Panc1 (cell line): Measurements from ENCODE around the gene CEP128. TPM values are rescaled to one million over a fixed set of nuclear protein-coding genes. Genes with fewer than 3 reads are reported as not detected.

Experiments
- ATAC-seq: fragments of 200-7000 bp; cut with Tn5 transposase; 2 replicates; pipeline ENCODE4 v1.9.1; 2020; ENCODE audit warnings: mild to moderate bottlenecking, moderate library complexity
- BruUV-seq: library from RNA; stranded (reverse); fragments of 400-500 nt; replicated peaks from 2 replicates; lab custom pipeline; 2021; lab: Mats Ljungman, UMichigan
- CTCF ChIA-PET: fragments of 300-600 bp; sonication (Branson Sonifier 250); formaldehyde crosslinking; loops from one replicate; lab custom pipeline; 2022; ENCODE audit warnings: antibody characterized with exemption; lab: Charles Lee
- POLR2A ChIA-PET: fragments of 300-600 bp; sonication (Branson Sonifier 250); formaldehyde crosslinking; loops from one replicate; lab custom pipeline; 2022; ENCODE audit warnings: antibody characterized with exemption; lab: Charles Lee
- DNase-seq: peaks from one replicate; pipeline ENCODE4 v3.0.0-alpha.2; 2010; ENCODE audit warnings: low read depth, low spot score
- H3K27ac ChIP-seq: 2 replicates; pipeline ENCODE4 v1.5.1; 2011; ENCODE audit warnings: mild to moderate bottlenecking, low read length, inconsistent platforms
- H3K27me3 ChIP-seq: fragments of 200-500 bp; sonication (Bioruptor generic); 2 replicates; pipeline ENCODE4 v1.6.0; 2014; ENCODE audit warnings: low read length, inconsistent platforms; ENCODE audit not compliant: control insufficient read depth, insufficient read depth
- H3K36me3 ChIP-seq: fragments of 200-500 bp; sonication (Bioruptor generic); 2 replicates; pipeline ENCODE4 v1.5.1; 2014; ENCODE audit warnings: inconsistent platforms, mild to moderate bottlenecking, low read length, moderate library complexity; ENCODE audit not compliant: control insufficient read depth, insufficient read depth
- H3K4me1 ChIP-seq: 2 replicates; pipeline ENCODE4 v1.5.1; 2011; ENCODE audit warnings: inconsistent platforms, mild to moderate bottlenecking, low read length, moderate library complexity; ENCODE audit not compliant: control insufficient read depth, insufficient read depth
- H3K4me3 ChIP-seq, 2 experiments: 2 replicates each; pipeline ENCODE4 v1.5.1; 2011 to 2012; ENCODE audit warnings: low read depth in 2 of 2, low read length in 2 of 2, mild to moderate bottlenecking in 2 of 2, inconsistent platforms in 1 of 2, moderate library complexity in 1 of 2
- H3K9me3 ChIP-seq: fragments of 200-500 bp; sonication (Bioruptor generic); 2 replicates; pipeline ENCODE4 v1.5.1; 2014; ENCODE audit warnings: low read depth, mild to moderate bottlenecking, inconsistent platforms, low read length, moderate library complexity; ENCODE audit not compliant: control insufficient read depth, insufficient read depth
- CTCF ChIP-seq: fragments of 450-650 bp; IDR thresholded peaks from 2 replicates; pipeline ENCODE4 v1.5.1; 2017; ENCODE audit warnings: mild to moderate bottlenecking
- POLR2AphosphoS5 ChIP-seq: IDR thresholded peaks from 2 replicates; pipeline ENCODE4 v1.6.1; 2012; ENCODE audit warnings: mild to moderate bottlenecking, low read depth, low read length, moderate library complexity
- SIN3A ChIP-seq: IDR thresholded peaks from 2 replicates; pipeline ENCODE4 v1.6.1; 2012; ENCODE audit warnings: low read depth, mild to moderate bottlenecking, low read length, moderate library complexity, borderline replicate concordance; ENCODE audit not compliant: insufficient read depth
- TCF7L2 ChIP-seq: IDR thresholded peaks from 2 replicates; pipeline ENCODE4 v1.6.1; 2011; ENCODE audit warnings: mild to moderate bottlenecking, low read depth, low read length, inconsistent platforms
- in situ Hi-C: cut with HindIII; loops from 2 replicates; pipeline ENCODE4 v1.10.0; 2016; ENCODE audit warnings: low sequenced_read_pairs, low pct_unique_long_range_greater_than_20kb
- intact Hi-C: fragments of 100-400 bp; cut with micrococcal nuclease; formaldehyde crosslinking; loops from one replicate; pipeline ENCODE4 v1.10.0; 2022; ENCODE audit not compliant: unreplicated experiment
- total RNA-seq: library from RNA; stranded (reverse); gene quantifications from one replicate; pipeline ENCODE4 v1.2.1, GENCODE V29; 2021; ENCODE audit not compliant: unreplicated experiment
- TF ChIP-seq, protein P1 (sequence below), 2 experiments: IDR thresholded peaks; 2 replicates each; pipeline ENCODE4 v1.6.1; 2011 to 2012; ENCODE audit warnings: low read depth in 2 of 2, control low read depth in 1 of 2, low read length in 1 of 2, mild to moderate bottlenecking in 1 of 2, moderate library complexity in 1 of 2; ENCODE audit not compliant: insufficient read depth in 1 of 2

CEP128 gene
- total RNA-seq, 1 experiment from 2014 or later: 9.3 TPM

GRCh38 chr14:80713076-80713850, 228.3 kb downstream of the CEP128 start:
- ATAC-seq: no peak
- no peak for DNase-seq
- no peaks in the 10 kb centered on the region for H3K27me3 ChIP-seq
- H3K4me1 ChIP-seq: no peaks in the 10 kb centered on the region
- CTCF ChIA-PET: no interaction called here
- POLR2A ChIA-PET: no interaction called here
- no peak overlapping the region for H3K27ac ChIP-seq
- intact Hi-C loops: no loop called here
- H3K9me3 ChIP-seq: no peaks in the 10 kb centered on the region
- no peak overlapping the region for H3K4me3 ChIP-seq
- in situ Hi-C loops: no loop called here
- no peak for TF ChIP-seq CTCF
- no peak for TF ChIP-seq SIN3A
- TF ChIP-seq POLR2AphosphoS5: no peak
- BruUV-seq: no TSS peak
- no peaks in the 10 kb centered on the region for H3K36me3 ChIP-seq

DNA sequence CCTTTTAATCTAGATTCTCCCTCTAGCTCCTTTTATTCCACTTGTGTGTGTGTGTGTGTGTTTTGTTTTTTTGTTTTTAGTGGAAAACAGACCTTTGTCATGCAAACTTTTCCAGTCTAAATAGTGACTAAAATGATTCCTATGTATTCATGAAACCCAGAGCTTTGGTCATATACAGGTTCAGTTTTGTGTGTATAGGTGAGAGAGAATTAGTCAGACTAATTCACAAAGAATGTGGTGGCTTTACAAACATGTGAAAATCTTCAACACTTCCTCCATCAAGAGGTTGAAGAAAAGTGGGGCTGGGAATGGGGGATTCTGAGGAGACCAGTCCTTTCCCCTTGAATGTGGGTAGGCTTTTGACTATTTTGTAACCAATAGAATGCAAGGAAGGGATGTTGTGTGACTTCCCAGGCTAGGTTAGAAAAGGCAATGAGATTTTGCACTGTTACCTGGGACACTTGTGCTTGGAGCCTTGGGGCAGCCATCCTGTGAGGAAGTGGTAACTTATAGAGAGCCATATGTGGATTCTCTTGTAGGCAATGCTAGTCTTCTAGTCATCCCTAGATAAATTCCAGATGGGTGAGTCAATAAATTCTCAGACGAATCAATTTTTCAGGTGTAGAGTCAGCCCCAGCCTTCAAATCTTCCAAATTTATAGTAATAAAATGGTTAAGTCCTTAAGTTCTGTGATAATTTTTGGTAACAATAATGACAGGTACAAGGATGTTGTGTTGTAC, 236.1 kb downstream of the CEP128 start:
- BruUV-seq: no TSS peak
- in situ Hi-C loops: no loop called here
- ChIA-PET POLR2A (no interaction called here), CTCF (interaction anchor here (0.6 kb wide), 1 partner anchor 113 kb away, joined by 3 read pairs; no protein-coding TSS in a partner anchor)
- H3K27me3 ChIP-seq: no peaks in the 10 kb centered on the region
- TF ChIP-seq SIN3A: no peak
- no peak for TF ChIP-seq CTCF
- TF ChIP-seq, protein P1, sequence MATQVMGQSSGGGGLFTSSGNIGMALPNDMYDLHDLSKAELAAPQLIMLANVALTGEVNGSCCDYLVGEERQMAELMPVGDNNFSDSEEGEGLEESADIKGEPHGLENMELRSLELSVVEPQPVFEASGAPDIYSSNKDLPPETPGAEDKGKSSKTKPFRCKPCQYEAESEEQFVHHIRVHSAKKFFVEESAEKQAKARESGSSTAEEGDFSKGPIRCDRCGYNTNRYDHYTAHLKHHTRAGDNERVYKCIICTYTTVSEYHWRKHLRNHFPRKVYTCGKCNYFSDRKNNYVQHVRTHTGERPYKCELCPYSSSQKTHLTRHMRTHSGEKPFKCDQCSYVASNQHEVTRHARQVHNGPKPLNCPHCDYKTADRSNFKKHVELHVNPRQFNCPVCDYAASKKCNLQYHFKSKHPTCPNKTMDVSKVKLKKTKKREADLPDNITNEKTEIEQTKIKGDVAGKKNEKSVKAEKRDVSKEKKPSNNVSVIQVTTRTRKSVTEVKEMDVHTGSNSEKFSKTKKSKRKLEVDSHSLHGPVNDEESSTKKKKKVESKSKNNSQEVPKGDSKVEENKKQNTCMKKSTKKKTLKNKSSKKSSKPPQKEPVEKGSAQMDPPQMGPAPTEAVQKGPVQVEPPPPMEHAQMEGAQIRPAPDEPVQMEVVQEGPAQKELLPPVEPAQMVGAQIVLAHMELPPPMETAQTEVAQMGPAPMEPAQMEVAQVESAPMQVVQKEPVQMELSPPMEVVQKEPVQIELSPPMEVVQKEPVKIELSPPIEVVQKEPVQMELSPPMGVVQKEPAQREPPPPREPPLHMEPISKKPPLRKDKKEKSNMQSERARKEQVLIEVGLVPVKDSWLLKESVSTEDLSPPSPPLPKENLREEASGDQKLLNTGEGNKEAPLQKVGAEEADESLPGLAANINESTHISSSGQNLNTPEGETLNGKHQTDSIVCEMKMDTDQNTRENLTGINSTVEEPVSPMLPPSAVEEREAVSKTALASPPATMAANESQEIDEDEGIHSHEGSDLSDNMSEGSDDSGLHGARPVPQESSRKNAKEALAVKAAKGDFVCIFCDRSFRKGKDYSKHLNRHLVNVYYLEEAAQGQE (IDR thresholded peaks at IDR 0.05; ENCODE audit: insufficient read depth in 1 of 2, low read depth in 2 of 2, low read length in 1 of 2): no peak
- TF ChIP-seq TCF7L2: no peak
- no peak for TF ChIP-seq POLR2AphosphoS5
- H3K36me3 ChIP-seq: no peaks in the 10 kb centered on the region
- H3K4me3 ChIP-seq: no peak overlapping the region
- no peak for ATAC-seq
- no peaks in the 10 kb centered on the region for H3K4me1 ChIP-seq
- no peak overlapping the region for H3K27ac ChIP-seq
- DNase-seq: no peak
- H3K9me3 ChIP-seq: no peaks in the 10 kb centered on the region
- intact Hi-C loops: no loop called here
